Right ventricle myocardium inferior (tissue), 1 donor: Measurements from ENCODE around the gene KRT86. TPM values are rescaled to one million over a fixed set of nuclear protein-coding genes. Genes with fewer than 3 reads are reported as not detected.
"Not testable (repeated sequence)": the region's sequence is repeated elsewhere in the genome, so short reads cannot be mapped to it uniquely, and the experiment has no call there.

Source experiments
- ATAC-seq: fragments of 200-7000 bp; cut with Tn5 transposase; one replicate; pipeline ENCODE4 v1.9.1; 2020; ENCODE audit warnings: mild to moderate bottlenecking, moderate library complexity
- DNase-seq: peaks from one replicate; pipeline ENCODE4 v3.0.0; 2021; ENCODE audit errors: missing footprints
- intact Hi-C: fragments of 100-400 bp; cut with DNase I; formaldehyde crosslinking; loops from one replicate; pipeline ENCODE4 v1.11.0; 2022
- total RNA-seq: library from RNA; stranded (reverse); fragmentation: NEBNext Ultra II Directional; extraction: Animal tissue kit (Norgen Biotek cat#: 25700); gene quantifications from one replicate; pipeline ENCODE4 v1.2.1, GENCODE V29; 2021
- donor health status: DM: no; HTN: yes; CAD: no; lungs with severe emphysema.

The KRT86 gene
- total RNA-seq, 1 donor from 2014 or later = not detected

GRCh38 chr12:52304941-52305411 lies 30.5 kb downstream of the KRT86 start:
- DNase-seq, intact Hi-C loops, ATAC-seq: not testable (repeated sequence)

DNA sequence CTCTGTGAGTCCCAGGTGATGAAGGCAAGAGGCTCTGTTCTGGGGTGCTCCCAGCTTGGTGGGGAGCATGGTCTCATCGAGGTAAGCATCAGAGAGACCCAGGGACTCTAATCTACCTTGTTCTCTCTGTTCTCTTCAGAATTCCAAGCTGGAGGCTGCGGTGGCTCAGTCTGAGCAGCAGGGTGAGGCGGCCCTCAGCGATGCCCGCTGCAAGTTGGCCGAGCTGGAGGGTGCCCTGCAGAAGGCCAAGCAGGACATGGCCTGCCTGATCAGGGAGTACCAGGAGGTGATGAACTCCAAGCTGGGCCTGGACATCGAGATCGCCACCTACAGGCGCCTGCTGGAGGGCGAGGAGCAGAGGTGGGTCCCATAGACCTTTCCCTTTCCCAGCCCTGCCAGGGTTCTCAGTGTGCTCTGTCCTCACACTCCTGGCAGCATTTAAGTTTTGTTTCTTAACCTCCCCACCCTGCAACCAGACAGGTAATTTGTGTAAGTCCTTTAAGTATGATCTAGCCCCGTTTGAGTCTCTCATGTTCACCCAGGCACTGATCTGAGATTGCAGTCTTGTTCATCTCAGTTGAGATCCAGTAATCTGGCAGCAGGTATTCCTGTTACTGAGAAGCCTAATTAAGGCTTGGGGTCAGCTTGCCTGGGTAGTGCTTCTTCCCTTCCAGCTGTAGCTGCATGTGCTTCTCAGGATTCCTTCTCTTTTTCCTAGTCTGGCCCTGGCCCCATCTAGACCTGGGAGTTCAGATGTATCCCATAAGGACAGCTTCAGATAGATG lies 31.7 kb downstream of the KRT86 start:
- DNase-seq (no peak), ATAC-seq (no peak)
- intact Hi-C loops = no loop called here

DNA sequence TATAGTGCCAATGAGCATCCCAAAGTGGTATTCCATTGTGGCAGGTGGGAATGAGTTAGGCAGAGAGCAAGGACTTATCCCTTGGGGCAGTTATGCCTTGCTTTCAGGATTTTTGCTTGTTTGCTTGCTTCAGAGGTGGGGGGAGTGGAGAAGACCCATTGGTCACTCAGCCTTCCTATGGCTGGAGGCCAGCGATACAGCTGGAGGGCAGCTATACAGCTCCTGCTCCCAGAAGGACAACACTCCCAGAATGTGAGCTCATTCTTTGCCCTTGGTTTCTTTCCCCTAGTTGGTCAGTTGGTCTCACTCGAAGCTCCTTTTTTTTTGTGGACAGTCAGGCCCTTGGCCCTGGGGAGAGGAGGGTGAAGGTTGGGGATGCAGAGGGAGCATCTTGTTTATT lies 32.3 kb downstream of the KRT86 start:
- ATAC-seq (no peak), DNase-seq (no peak)
- intact Hi-C loops = no loop called here

DNA sequence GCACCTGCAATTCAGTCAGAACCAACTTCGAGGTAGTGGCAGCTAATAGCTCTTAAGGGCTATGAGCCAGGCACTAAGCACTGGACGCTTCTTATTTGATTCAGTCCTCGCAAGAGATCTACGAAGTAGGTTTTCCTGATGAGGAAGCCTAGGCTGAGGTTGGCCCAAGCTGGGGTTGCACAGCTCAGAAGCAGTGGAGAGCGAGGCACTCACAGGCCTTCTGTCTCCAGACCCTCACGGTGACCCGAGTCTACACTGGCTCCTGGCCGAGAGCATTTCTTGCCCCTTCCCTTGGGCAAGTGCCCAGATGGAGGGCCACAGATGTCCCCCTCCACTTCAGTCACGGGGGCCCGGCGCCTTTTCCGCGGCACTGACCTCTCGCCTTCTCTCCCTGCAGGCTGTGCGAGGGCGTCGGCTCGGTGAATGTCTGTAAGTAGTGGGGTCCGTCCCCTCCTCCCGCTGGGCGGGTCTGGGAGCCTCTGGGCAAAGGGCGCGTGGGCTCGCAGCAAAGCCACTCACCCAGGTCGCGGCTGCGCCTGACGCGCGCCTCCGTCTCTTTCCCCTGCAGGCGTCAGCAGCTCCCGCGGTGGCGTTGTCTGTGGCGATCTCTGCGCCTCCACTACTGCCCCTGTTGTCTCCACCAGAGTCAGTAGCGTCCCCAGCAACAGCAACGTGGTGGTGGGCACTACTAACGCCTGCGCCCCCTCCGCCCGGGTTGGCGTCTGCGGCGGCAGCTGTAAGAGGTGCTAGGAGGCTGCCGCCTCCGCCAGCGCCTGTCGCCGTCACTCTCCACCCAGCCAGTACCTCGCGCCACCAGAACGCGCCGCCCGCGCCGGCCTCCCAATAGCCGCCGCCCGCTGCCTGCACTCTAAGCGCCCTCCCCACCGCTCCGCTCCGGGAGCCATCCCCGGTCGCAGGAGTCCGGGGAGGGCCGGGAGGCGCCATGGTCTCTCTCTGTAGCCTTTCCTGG lies 33.7 kb downstream of the KRT86 start:
- ATAC-seq (peak; percentile 75), DNase-seq (peak; percentile 72)
- intact Hi-C loops = no loop called here

DNA sequence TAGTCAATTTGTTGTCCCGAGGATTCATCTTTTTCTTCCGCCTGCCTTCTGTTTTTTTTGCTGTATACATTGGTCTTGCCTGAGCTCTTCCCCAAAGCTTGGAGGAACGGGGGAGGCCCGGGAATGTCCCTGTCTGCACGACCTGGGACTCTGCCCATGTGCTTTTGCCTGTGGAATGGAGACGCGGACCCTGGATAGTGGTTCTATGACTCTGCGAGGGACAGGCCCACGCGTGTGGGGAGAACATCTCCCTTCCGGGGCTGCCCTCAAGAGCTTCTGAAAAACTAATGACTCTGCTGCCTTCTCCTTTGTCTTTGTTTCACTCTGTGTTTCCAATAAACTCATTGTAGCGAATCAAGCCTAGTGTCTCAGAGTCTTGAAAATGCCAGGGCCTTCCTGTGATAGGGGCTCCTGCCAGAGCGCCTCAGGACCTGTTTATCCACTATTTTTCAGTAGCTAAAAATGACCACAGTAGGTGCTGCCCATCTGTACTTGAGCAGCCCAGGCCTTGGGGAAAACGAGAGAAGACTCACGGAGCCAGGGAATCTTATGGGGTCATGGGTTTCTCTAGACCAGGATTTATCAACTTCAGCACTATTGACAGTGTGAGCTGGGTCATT lies 34.5 kb downstream of the KRT86 start:
- DNase-seq (no peak), ATAC-seq (no peak)
- intact Hi-C loops = no loop called here

DNA sequence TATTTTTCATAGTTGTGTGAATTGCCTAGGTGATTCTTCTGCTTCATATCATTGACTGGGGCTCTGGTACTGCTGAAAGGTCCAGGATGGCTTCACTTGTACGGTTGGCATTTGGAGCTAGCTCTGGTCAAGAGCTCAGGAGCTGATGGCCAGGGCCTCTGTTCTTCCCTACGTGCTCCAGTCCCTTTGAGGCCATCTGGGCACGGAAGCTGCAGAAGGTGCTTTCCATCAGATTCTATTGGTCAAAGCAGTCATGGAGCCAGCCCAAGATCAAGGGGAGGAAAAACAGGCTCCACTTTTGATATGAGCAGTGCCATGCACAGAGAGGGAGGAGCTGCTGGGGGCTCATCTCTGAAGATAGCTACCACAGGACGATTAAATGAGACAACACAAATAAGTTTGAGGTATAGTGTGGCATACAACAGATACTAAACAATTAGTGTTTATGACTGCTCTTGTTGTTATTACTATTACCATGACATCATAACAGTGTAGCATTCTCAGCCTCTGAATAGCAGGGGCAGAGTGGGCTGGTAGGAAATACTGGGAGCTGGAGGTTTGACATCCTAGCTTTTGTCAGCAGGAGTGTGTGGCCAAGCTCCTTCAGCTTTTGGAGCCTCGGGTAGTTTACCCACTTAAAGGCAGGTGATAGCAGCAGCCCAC lies 36.3 kb downstream of the KRT86 start:
- no peak for DNase-seq
- intact Hi-C loops = no loop called here
- no peak for ATAC-seq

GRCh38 chr12:52311285-52311648 lies 36.8 kb downstream of the KRT86 start:
- intact Hi-C loops = no loop called here
- ATAC-seq = no peak
- DNase-seq = no peak

GRCh38 chr12:52312086-52312485 lies 37.6 kb downstream of the KRT86 start:
- ATAC-seq (no peak), DNase-seq (no peak)
- intact Hi-C loops = no loop called here

- ATAC-seq = no peak
- intact Hi-C loops = no loop called here
- DNase-seq = no peak
Observed at GRCh38 chr12:52313461-52313860, 39.0 kb downstream of the KRT86 start.

- ATAC-seq (no peak), DNase-seq (no peak)
- intact Hi-C loops = no loop called here
Observed at GRCh38 chr12:52313926-52314325, 39.5 kb downstream of the KRT86 start.

DNA sequence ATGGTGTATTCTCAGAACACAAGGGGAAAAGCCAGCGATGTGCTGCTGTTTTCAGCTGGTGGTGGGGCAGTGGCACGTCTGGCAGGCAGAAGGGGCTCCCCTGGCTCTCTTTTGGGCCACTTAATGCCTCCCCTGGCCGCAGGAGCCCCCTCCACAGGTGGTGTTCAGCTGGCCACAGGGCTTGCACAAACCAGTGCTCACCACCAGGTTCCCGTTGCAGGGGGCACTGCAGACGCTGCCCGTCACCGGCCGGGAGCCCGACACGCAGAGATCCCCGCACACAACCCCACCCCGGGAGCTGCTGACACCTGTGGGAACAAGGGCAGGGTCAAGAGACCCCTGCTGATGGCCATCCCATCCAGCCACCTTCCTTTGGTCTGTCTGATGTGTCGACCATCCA lies 40.1 kb downstream of the KRT86 start:
- DNase-seq (no peak), ATAC-seq (no peak)
- intact Hi-C loops = no loop called here

DNA sequence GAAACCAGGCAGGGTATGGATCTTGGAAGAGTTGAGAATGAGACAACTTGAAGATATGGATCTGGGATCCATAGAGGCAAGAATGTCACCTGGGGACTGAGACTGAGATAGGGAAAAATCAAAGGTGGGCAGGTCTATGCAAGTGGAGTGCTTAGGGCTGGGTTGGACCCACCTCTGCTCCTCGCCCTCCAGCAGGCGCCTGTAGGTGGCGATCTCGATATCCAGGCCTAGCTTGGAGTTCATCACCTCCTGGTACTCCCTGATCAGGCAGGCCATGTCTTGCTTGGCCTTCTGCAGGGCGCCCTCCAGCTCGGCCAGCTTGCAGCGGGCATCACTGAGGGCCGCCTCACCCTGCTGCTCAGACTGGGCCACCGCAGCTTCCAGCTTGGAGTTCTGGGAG lies 41.3 kb downstream of the KRT86 start:
- intact Hi-C loops, DNase-seq, ATAC-seq: not testable (repeated sequence)

DNA sequence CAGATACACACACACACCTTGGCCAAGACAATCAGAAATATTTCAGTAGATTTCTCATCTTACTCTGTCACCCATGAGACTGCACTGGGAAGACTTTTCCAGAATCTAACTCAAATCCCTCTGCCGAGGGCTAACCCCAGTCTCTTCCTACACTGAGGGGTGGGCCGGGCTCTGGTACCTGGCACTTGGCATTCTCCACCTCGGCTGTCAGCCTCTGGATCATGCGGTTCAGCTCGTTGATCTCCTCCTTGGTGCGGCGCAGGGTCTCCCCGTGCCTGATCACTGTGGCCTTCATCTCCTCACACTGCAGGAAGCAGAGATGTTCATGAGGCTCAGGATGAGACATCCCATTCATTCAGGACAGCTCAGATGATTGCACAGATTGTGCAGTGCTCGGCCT lies 41.8 kb downstream of the KRT86 start:
- no peak for ATAC-seq

GRCh38 chr12:52316701-52317100 lies 42.3 kb downstream of the KRT86 start:
- DNase-seq = no peak
- intact Hi-C loops = no loop called here
- ATAC-seq = no peak

More for the DNA sequence above, 41.8 kb downstream of the KRT86 start:
- intact Hi-C loops = no loop called here
- DNase-seq = no peak

- no peak for ATAC-seq
- no peak for DNase-seq
- intact Hi-C loops = no loop called here
Observed at GRCh38 chr12:52317468-52318052, 43.1 kb downstream of the KRT86 start.

DNA sequence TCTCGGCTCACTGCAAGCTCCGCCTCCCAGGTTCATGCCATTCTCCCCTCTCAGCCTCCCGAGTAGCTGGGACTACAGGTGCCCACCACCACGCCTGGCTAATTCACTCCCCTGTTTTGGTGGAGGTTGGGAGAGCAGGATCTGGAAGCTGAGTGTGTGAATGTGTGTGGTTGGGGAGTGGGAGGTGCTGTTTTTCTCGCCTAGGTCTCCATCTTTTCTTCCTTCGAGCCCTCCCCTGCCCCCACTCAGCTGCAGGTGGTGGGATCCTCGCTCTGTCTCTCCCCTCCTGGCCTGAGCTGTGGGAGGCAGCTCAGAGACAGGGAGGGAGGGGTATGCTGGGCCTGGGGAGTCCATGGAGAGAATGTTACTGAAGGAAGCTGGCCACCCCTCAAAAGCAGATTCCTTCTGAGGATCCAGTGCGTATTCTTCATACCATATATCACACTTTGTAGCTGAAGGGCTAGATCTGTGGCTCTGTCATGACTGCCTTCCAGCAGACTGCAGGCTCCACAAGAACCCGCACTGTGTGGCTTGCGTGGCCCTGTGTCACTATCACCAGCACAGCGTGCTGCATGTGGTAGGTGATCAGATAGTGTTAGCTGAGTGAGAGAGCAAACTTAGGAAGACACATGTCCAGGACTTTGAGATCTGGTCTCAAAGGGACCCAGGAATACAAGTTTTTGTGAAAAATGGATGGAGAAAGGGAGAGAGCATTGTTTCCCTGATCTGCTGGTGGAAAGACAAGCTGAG lies 44.0 kb downstream of the KRT86 start:
- intact Hi-C loops = no loop called here
- ATAC-seq (no peak), DNase-seq (no peak)

DNA sequence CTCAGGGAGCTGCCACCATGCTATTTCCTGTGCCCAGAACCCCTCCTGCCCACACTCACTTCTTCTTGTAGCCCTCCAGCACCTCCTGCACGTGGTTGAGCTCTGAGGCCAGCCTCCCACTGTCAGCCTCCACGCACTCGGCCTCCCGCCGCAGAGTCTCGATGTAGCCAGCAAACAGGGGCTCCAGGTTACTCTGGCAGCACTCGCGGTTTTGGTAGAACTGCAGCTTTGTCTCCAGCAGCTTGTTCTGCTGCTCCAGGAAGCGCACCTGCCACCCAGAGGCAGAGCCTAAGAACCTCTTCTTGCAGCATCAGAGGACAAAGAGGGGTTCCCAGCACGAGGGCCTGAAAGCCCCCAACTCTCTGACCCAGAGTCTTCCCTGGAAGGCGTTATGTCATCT lies 44.7 kb downstream of the KRT86 start:
- DNase-seq (no peak), ATAC-seq (no peak)
- intact Hi-C loops = no loop called here
